Testis (tissue), 2 donors: ENCODE measurements around the gene RASGRF2.

Experiments used
- CTCF ChIP-seq, 3 experiments: fragments of 450-650 bp in 2 of 3; fragments of 200-600 bp in 1 of 3; sonication (generic) in 1 of 3; IDR thresholded peaks; one replicate each; pipeline ENCODE4 v1.5.1; 2016 to 2019; ENCODE audit warnings: antibody characterized with exemption in 3 of 3, mild to moderate bottlenecking in 2 of 3, moderate library complexity in 1 of 3
- POLR2A ChIP-seq: fragments of 450-650 bp; IDR thresholded peaks from one replicate; pipeline ENCODE4 v1.6.1; 2017; ENCODE audit warnings: antibody characterized with exemption, mild to moderate bottlenecking, moderate library complexity

GRCh38 chr5:81216152-81216551 lies 256.0 kb downstream of the RASGRF2 start:
- no peak for TF ChIP-seq POLR2A
- no peak for TF ChIP-seq CTCF (IDR thresholded peaks at IDR 0.05)
